Glutamatergic neuron (in vitro differentiated cells): ENCODE results near the gene AP2S1. TPM values are rescaled to one million over a fixed set of nuclear protein-coding genes. Genes with fewer than 3 reads are reported as not detected.

Experiments used
- DNase-seq: peaks from one replicate; pipeline ENCODE4 v3.0.0; 2022
- H3K27ac Mint-ChIP-seq: one replicate; pipeline ENCODE4 v1.8.0; 2020; ENCODE audit warnings: mild to moderate bottlenecking, mixed read lengths, inconsistent platforms; ENCODE audit not compliant: unreplicated experiment
- H3K27me3 Mint-ChIP-seq: one replicate; pipeline ENCODE4 v1.8.0; 2020; ENCODE audit warnings: mild to moderate bottlenecking, moderate library complexity, mixed read lengths, inconsistent platforms; ENCODE audit not compliant: unreplicated experiment
- H3K36me3 Mint-ChIP-seq: one replicate; pipeline ENCODE4 v1.8.0; 2020; ENCODE audit warnings: mild to moderate bottlenecking, mixed read lengths, inconsistent platforms; ENCODE audit not compliant: unreplicated experiment
- H3K4me1 Mint-ChIP-seq: one replicate; pipeline ENCODE4 v1.8.0; 2020; ENCODE audit warnings: mild to moderate bottlenecking, low read depth, mixed read lengths, inconsistent platforms; ENCODE audit not compliant: unreplicated experiment
- H3K4me3 Mint-ChIP-seq: one replicate; pipeline ENCODE4 v1.8.0; 2020; ENCODE audit warnings: mild to moderate bottlenecking, mixed read lengths, inconsistent platforms; ENCODE audit not compliant: unreplicated experiment
- H3K9me3 Mint-ChIP-seq: one replicate; pipeline ENCODE4 v1.8.0; 2020; ENCODE audit warnings: mild to moderate bottlenecking, moderate library complexity, mixed read lengths, inconsistent platforms; ENCODE audit not compliant: unreplicated experiment
- total RNA-seq: library from RNA; stranded (reverse); fragmentation: NEBNext Ultra II Directional; extraction: Animal tissue kit (Norgen Biotek cat#: 25700); gene quantifications from one replicate; pipeline ENCODE4 v1.2.1, GENCODE V29; 2021; ENCODE audit not compliant: unreplicated experiment
- TF ChIP-seq, protein P1 (sequence below): fragments of 200-600 bp; sonication (generic); IDR thresholded peaks from one replicate; pipeline ENCODE4 v1.5.0; 2021; ENCODE audit not compliant: partially characterized antibody, unreplicated experiment

The AP2S1 gene
- total RNA-seq, 1 donor from 2014 or later: 95.4 TPM

DNA sequence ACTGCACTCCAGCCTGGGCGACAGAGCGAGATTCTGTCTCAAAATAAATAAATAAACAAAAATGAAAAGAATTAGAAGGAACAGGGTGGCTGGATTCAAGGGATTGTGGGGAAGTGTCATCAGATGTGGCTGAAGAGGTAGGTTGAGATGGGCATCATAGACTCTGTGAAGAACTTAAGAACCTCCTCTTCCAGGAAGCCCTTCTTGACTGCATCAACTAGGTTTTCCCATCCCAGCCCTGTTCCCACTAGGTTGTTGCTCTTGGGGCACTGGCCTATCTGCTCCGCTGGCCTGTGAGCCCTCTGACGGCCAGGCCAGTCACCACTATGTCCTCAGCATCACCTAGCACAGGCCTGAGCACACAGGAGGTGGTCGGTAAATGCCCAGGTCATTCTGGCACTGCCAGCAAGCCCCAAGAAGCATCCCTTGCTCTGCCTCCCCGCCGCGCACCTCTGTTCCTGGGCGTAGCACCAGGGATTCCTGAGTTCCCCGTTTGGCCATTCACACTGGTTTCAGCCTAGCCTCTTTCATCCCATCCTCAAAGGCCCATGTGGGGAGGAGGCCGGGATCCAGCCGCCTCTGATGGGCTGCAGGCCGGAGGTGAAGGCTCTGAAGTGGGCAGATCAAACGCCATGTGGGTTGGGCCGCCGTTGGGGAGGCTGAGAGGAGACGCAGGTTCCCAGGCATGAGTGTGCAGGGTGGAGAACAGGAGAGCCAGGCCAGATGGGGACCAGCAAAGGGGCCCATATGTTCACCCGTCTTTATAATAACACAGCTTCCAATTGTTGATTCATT lies 34.6 kb downstream of the AP2S1 start:
- Mint-ChIP-seq H3K4me1 (peaks cover 13% of the 10 kb centered on the region), H3K27me3 (peaks cover 7% of the 10 kb centered on the region), H3K36me3 (no peaks in the 10 kb centered on the region), H3K27ac (no peak overlapping the region), H3K4me3 (no peak overlapping the region), H3K9me3 (peaks cover 8% of the 10 kb centered on the region)
- TF ChIP-seq, protein P1, sequence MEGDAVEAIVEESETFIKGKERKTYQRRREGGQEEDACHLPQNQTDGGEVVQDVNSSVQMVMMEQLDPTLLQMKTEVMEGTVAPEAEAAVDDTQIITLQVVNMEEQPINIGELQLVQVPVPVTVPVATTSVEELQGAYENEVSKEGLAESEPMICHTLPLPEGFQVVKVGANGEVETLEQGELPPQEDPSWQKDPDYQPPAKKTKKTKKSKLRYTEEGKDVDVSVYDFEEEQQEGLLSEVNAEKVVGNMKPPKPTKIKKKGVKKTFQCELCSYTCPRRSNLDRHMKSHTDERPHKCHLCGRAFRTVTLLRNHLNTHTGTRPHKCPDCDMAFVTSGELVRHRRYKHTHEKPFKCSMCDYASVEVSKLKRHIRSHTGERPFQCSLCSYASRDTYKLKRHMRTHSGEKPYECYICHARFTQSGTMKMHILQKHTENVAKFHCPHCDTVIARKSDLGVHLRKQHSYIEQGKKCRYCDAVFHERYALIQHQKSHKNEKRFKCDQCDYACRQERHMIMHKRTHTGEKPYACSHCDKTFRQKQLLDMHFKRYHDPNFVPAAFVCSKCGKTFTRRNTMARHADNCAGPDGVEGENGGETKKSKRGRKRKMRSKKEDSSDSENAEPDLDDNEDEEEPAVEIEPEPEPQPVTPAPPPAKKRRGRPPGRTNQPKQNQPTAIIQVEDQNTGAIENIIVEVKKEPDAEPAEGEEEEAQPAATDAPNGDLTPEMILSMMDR: no peak
- DNase-seq: no peak

DNA sequence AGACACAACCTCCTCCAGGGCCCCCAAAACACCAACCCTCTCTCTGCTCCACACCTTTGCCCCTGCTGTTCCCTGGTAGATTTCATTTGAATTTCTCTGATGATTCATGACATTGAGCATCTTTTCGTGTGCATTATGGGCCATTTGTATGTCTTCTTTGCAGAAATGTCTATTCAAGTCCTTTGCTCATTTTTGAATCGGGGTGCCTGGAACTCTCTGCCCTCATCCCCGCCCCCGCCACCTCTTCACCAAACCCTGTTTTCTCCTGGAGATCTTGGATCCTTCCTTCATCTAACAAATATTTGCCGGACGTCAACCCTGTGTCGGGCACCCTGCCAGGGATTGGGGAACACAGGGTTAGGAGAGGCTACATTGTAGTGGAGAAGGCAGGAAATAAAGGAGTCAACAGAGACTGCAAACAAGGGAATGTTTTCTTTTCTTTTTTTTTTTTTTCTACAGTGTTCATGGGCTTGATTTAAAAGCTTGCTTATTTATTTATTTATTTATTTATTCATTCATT lies 36.7 kb downstream of the AP2S1 start:
- peaks cover 2% of the 10 kb centered on the region for H3K27me3 Mint-ChIP-seq
- no peak overlapping the region for H3K4me3 Mint-ChIP-seq
- H3K9me3 Mint-ChIP-seq: peaks cover 3% of the 10 kb centered on the region
- H3K27ac Mint-ChIP-seq: no peak overlapping the region
- TF ChIP-seq, protein P1: no peak
- DNase-seq: no peak
- no peaks in the 10 kb centered on the region for H3K36me3 Mint-ChIP-seq
- H3K4me1 Mint-ChIP-seq: no peaks in the 10 kb centered on the region

DNA sequence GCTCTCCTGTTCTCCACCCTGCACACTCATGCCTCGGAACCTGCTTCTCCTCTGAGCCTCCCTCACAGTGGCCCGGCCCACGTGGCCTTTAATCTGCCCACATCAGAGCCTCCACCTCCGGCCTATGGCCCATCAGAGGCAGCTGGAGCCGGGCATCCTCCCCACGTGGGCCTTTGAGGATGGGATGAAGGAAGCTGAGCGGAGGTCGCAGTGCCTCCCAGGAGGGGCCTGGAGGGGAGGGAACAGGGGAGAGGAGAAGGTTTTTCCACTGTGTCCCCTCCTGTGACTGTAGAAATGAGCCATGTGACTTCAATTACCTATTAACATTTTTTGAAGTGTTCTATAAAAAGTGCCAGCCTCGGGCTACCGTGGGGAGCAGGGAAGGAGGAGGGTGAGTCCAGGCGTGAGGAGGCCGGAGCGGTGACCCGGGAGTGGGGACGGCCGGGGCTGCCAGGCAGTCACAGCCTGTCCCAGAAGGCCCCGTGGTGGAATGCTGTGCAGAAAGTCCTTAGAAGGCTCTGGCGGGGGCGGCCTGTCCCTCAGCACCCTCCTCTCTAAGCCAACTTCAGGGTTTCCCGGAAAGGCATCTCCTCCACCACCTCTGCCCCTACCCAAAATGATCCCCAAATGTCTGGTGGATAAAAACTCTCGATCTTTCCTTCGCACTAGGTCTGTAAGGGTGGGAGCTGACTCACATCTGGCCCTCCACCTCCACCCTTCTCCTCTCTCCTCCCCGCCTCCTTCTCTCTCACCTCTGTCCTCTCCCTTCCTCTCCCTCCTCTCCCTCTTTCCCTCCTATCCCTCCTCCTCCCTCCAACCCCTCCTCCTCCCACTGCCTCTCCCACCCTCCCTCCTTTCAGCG lies 37.4 kb downstream of the AP2S1 start:
- DNase-seq: no peak
- no peak overlapping the region for H3K4me3 Mint-ChIP-seq
- no peaks in the 10 kb centered on the region for H3K4me1 Mint-ChIP-seq
- TF ChIP-seq, protein P1: no peak
- peaks cover 2% of the 10 kb centered on the region for H3K27me3 Mint-ChIP-seq
- H3K27ac Mint-ChIP-seq: no peak overlapping the region
- no peaks in the 10 kb centered on the region for H3K36me3 Mint-ChIP-seq
- H3K9me3 Mint-ChIP-seq: peaks cover 3% of the 10 kb centered on the region

DNA sequence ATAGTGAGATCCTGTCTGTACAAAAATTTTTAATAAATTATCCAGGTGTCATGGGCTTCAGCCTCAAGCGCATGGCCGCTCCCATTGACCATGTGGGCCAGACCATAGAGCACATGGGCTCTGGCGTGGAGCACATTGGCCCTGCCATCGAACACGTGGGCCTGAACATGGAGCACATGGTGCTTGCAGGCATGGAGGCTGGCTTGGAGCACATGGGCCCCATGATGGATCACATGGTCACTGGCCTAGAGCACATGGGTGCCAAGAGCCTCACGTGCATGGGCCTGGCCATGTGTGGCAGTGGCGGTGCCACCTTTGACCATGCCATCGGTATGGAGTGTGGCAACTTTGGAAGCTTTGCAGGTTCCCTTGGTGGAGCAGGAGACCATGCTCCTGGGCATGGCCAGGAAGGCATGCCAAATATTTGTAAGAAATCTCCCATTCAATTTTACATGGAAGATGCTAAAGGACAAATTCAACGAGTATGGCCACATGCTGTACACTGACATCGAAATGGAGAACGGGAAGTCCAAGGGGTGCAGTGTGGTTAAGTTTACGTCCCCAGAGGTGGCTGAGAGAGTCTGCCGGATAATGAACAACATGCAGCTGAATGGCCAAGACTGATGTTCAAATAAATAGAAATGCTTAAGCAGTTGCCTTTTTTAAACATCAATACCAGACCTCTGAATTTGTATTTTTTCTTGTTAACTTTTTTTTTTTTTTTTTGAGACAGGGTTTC lies 40.9 kb downstream of the AP2S1 start:
- Mint-ChIP-seq H3K4me1 (no peaks in the 10 kb centered on the region), H3K27me3 (no peaks in the 10 kb centered on the region), H3K9me3 (peaks cover 1% of the 10 kb centered on the region), H3K36me3 (no peaks in the 10 kb centered on the region), H3K27ac (no peak overlapping the region), H3K4me3 (no peak overlapping the region)
- DNase-seq: no peak
- TF ChIP-seq, protein P1: no peak
